Erythroblast (primary cell): Measurements from ENCODE around the gene CASTOR2.

Experiments
- GATA1 ChIP-seq: IDR thresholded peaks from 2 replicates; pipeline ENCODE4 v1.6.1; 2011; ENCODE audit warnings: low read depth, mild to moderate bottlenecking, control low read depth, low read length, moderate library complexity
- POLR2A ChIP-seq: IDR thresholded peaks from 2 replicates; pipeline ENCODE4 v1.6.1; 2011; ENCODE audit warnings: mild to moderate bottlenecking, low read length

GRCh38 chr7:75039166-75039565, 74.7 kb downstream of the CASTOR2 start:
- TF ChIP-seq POLR2A: no peak
- no peak for TF ChIP-seq GATA1
